ENCODE data around the gene SLC8A1. TPM values are rescaled to one million over a fixed set of nuclear protein-coding genes. Genes with fewer than 3 reads are reported as not detected.

SLC8A1 gene
- total and polyA plus RNA-seq, 2 donors, result 0.46 to 20.4 TPM

DNA sequence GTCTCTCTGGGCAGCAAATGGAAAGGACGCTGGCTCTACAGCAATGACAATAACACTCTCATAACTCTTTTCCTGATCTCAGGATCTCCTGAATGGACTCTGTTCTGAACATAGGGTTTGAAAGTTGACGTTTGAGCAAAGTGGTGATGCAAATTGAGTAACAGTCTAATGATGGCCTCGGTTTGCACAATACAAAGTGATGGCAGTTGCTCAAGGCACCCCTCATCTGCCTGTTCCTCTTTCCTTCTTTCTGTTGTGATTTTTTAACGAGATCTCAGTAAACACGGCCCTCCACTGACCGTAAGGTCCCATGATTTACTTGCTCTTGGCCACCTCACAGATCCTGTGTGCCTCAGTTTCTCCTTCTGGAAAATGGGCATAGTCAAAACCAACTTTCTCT lies 303.6 kb downstream of the SLC8A1 start:
- Histone ChIP-seq H3K4me1 (ENCODE audit: control insufficient read depth in 2 of 2, insufficient read depth in 2 of 2, low read length in 2 of 2) (peaks cover 0 to 15% of the 10 kb centered on the region in 2 donors), H3K9me3 (ENCODE audit: control insufficient read depth in 2 of 2, insufficient read depth in 1 of 2, low read length in 1 of 2) (no peaks in the 10 kb centered on the region), H3K36me3 (ENCODE audit: control insufficient read depth in 2 of 2, insufficient read depth in 2 of 2, low read length in 1 of 2) (no peaks in the 10 kb centered on the region), H3K27ac (ENCODE audit: low read depth in 1 of 2, low read length in 1 of 2) (no peak overlapping the region), H3K4me3 (ENCODE audit: low read length in 2 of 2) (no peak overlapping the region), H3K27me3 (ENCODE audit: control insufficient read depth in 2 of 2, insufficient read depth in 1 of 2, low read length in 1 of 2) (no peaks in the 10 kb centered on the region)
- DNase-seq (ENCODE audit: low read depth in 6 of 9, low spot score in 9 of 9), result no peak
- WGBS, result 94% methylated on average over 6 of the region's 6 CpGs

DNA sequence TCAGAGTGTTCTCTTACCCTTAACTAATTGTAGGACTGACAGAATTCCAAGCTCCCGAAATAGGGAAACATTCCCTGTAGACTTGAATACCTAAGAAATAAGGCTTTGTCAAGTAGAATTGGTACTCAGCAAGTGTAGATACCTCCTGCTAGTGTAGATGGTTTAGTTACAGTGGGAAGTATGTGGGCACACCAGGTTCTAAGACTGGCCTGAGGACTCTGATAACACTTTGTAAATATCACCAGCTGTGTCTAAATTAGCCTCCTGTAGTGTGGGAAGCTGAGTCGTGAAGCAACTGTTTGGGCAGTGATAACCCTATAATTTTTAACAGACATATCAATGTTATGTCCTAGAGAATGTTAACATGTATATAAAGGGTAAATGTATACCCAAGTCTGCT lies 304.5 kb downstream of the SLC8A1 start:
- no peak overlapping the region for H3K4me3 ChIP-seq (ENCODE audit: low read length in 2 of 2)
- peaks cover 0 to 15% of the 10 kb centered on the region in 2 donors for H3K4me1 ChIP-seq (ENCODE audit: control insufficient read depth in 2 of 2, insufficient read depth in 2 of 2, low read length in 2 of 2)
- no peak overlapping the region for H3K27ac ChIP-seq (ENCODE audit: low read depth in 1 of 2, low read length in 1 of 2)
- 66% methylated on average over 2 of the region's 2 CpGs for WGBS
- no peaks in the 10 kb centered on the region for H3K27me3 ChIP-seq (ENCODE audit: control insufficient read depth in 2 of 2, insufficient read depth in 1 of 2, low read length in 1 of 2)
- no peaks in the 10 kb centered on the region for H3K36me3 ChIP-seq (ENCODE audit: control insufficient read depth in 2 of 2, insufficient read depth in 2 of 2, low read length in 1 of 2)
- no peak for DNase-seq (ENCODE audit: low read depth in 6 of 9, low spot score in 9 of 9)
- no peaks in the 10 kb centered on the region for H3K9me3 ChIP-seq (ENCODE audit: control insufficient read depth in 2 of 2, insufficient read depth in 1 of 2, low read length in 1 of 2)

DNA sequence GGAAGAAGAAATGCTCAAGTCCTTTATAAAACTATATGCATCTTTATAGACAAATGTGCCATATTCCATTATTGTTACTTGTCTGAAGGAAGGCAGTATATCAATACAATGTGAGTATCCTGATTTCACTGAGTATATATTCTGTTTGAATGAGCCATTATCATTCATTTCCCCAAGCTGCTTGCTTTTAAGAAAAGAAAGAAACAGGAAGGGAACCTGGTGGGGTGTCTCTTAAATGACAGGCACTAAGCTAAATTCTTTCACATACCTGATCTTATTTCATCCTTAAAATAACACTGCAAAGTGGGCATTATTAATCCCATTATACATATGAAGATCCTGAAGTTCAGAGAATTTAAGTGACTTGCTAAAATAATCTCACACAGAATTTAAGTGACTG lies 307.9 kb downstream of the SLC8A1 start:
- DNase-seq (ENCODE audit: low read depth in 6 of 9, low spot score in 9 of 9), result no peak
- Histone ChIP-seq H3K9me3 (ENCODE audit: control insufficient read depth in 2 of 2, insufficient read depth in 1 of 2, low read length in 1 of 2) (no peaks in the 10 kb centered on the region), H3K27ac (ENCODE audit: low read depth in 1 of 2, low read length in 1 of 2) (no peak overlapping the region), H3K4me3 (ENCODE audit: low read length in 2 of 2) (no peak overlapping the region), H3K36me3 (ENCODE audit: control insufficient read depth in 2 of 2, insufficient read depth in 2 of 2, low read length in 1 of 2) (no peaks in the 10 kb centered on the region), H3K4me1 (ENCODE audit: control insufficient read depth in 2 of 2, insufficient read depth in 2 of 2, low read length in 2 of 2) (no peaks in the 10 kb centered on the region), H3K27me3 (ENCODE audit: control insufficient read depth in 2 of 2, insufficient read depth in 1 of 2, low read length in 1 of 2) (no peaks in the 10 kb centered on the region)

DNA sequence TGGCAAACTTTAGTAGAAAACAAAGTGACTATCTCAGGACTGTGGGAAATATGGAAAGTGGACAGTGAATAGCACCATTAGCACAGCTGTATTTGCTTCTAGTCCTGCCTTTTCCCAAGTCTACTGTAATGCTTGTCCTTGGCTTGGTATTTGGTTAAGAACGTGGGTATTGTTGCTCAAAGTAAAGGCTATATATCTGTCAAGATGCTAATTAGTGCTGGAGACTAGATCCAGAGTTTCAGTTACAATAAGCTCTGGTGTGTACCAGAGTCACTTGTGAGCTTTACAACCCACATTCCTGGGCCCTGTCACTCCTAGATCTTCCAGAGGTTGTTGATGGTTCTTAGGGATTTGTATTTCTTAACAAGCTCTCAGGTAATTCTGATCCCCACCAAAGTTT lies 313.6 kb downstream of the SLC8A1 start:
- H3K27ac ChIP-seq (ENCODE audit: low read depth in 1 of 2, low read length in 1 of 2), result no peak overlapping the region
- no peak for DNase-seq (ENCODE audit: low read depth in 6 of 9, low spot score in 9 of 9)
- H3K9me3 ChIP-seq (ENCODE audit: control insufficient read depth in 2 of 2, insufficient read depth in 1 of 2, low read length in 1 of 2), result no peaks in the 10 kb centered on the region
- H3K27me3 ChIP-seq (ENCODE audit: control insufficient read depth in 2 of 2, insufficient read depth in 1 of 2, low read length in 1 of 2), result no peaks in the 10 kb centered on the region
- WGBS, result 91% methylated on average over 1 of the region's 1 CpG
- H3K4me3 ChIP-seq (ENCODE audit: low read length in 2 of 2), result no peak overlapping the region
- no peaks in the 10 kb centered on the region for H3K36me3 ChIP-seq (ENCODE audit: control insufficient read depth in 2 of 2, insufficient read depth in 2 of 2, low read length in 1 of 2)
- H3K4me1 ChIP-seq (ENCODE audit: control insufficient read depth in 2 of 2, insufficient read depth in 2 of 2, low read length in 2 of 2), result no peaks in the 10 kb centered on the region

DNA sequence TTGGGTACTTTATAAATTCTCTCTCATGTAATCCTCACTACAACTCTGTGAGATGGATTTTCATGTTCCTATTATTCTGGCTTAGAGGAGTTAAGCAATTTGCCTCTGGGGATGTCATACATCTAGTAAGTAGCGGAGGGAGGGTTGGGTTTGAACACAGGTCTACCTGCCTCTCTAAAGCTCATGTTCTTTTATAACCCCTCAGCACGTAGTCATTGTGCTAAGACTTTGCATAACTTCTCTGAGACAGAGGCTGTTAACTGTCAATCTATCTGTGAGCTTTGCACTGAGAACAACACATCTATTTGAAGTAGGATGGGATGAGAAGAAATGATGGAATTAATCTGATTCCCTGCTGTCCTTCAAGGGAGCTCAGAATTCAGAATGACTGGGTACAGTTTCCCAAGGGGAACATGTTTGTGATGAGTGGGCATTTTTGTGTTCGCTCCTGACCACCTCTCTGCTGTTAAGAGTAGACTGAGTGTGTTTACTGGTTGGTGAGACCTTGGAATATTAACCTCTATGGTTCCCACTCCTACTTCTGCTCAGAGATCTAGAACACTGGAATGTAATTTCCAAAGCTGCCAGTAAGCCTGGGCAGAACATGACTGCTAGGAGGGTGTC lies 320.7 kb downstream of the SLC8A1 start:
- 86% methylated on average over 3 of the region's 3 CpGs for WGBS
- DNase-seq (ENCODE audit: low read depth in 6 of 9, low spot score in 9 of 9), result no peak
- no peaks in the 10 kb centered on the region for H3K9me3 ChIP-seq (ENCODE audit: control insufficient read depth in 2 of 2, insufficient read depth in 1 of 2, low read length in 1 of 2)
- H3K36me3 ChIP-seq (ENCODE audit: control insufficient read depth in 2 of 2, insufficient read depth in 2 of 2, low read length in 1 of 2), result no peaks in the 10 kb centered on the region
- H3K27ac ChIP-seq (ENCODE audit: low read depth in 1 of 2, low read length in 1 of 2), result no peak overlapping the region
- no peaks in the 10 kb centered on the region for H3K27me3 ChIP-seq (ENCODE audit: control insufficient read depth in 2 of 2, insufficient read depth in 1 of 2, low read length in 1 of 2)
- peaks cover 13 to 14% of the 10 kb centered on the region in 2 donors for H3K4me1 ChIP-seq (ENCODE audit: control insufficient read depth in 2 of 2, insufficient read depth in 2 of 2, low read length in 2 of 2)
- H3K4me3 ChIP-seq (ENCODE audit: low read length in 2 of 2), result no peak overlapping the region

DNA sequence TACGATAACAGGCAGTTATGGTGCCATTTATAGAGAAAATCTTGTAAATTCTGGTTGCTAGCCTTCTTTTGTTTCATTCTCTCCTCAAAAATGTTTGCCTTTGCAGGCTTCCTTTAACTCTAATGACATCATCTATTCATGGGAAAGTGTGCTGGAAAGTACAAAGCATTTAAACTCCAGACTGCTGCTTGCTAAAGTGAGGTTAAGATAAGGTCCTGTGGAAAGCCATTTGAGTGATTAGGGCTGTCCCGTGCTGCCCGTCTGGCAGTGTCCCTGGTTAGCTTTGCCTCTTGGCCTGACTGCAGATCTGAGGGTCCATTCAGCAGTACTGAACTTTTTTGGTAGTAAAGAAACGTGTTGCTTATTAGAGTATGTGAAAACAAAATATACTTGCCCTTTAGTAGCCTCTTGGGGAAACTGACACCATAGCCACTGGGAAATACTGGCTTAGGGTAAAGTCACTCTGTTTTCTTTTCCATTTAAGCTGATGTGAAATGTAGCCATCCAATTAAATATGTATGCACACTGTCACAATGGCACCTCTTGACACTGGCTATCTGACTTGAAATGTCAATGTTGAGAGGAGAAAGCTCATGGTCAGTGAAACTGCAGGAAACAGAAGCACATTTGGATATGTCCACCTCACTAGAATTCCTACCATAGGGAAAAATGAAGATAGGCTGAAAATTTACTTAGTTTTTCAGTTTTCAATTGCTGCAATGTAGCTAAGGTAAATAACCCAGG lies 321.5 kb downstream of the SLC8A1 start:
- no peak for DNase-seq (ENCODE audit: low read depth in 6 of 9, low spot score in 9 of 9)
- Histone ChIP-seq H3K36me3 (ENCODE audit: control insufficient read depth in 2 of 2, insufficient read depth in 2 of 2, low read length in 1 of 2) (no peaks in the 10 kb centered on the region), H3K9me3 (ENCODE audit: control insufficient read depth in 2 of 2, insufficient read depth in 1 of 2, low read length in 1 of 2) (no peaks in the 10 kb centered on the region), H3K4me1 (ENCODE audit: control insufficient read depth in 2 of 2, insufficient read depth in 2 of 2, low read length in 2 of 2) (peaks cover 13 to 18% of the 10 kb centered on the region in 2 donors), H3K4me3 (ENCODE audit: low read length in 2 of 2) (no peak overlapping the region), H3K27ac (ENCODE audit: low read depth in 1 of 2, low read length in 1 of 2) (no peak overlapping the region), H3K27me3 (ENCODE audit: control insufficient read depth in 2 of 2, insufficient read depth in 1 of 2, low read length in 1 of 2) (no peaks in the 10 kb centered on the region)
- WGBS, result 94% methylated on average over 4 of the region's 4 CpGs

DNA sequence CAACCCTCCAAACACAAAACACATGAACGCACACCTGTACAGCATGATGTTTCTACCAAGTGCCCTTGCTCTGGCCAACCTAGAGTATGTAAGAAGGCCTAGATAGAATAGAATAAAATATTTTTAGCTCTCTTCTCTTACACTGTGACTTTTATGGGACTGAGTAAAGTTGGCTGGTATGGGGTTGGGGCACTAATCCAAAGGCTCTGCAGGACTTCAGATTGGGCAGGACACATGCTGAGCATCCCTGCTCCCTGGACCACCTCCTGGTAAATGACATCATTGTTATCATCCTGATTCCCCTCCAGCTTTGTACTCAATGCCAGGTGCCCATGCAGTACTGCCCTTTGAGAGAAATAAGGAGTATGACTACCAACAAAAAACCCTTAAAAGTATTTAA lies 322.2 kb downstream of the SLC8A1 start:
- H3K9me3 ChIP-seq (ENCODE audit: control insufficient read depth in 2 of 2, insufficient read depth in 1 of 2, low read length in 1 of 2), result no peaks in the 10 kb centered on the region
- H3K36me3 ChIP-seq (ENCODE audit: control insufficient read depth in 2 of 2, insufficient read depth in 2 of 2, low read length in 1 of 2), result no peaks in the 10 kb centered on the region
- H3K27ac ChIP-seq (ENCODE audit: low read depth in 1 of 2, low read length in 1 of 2), result no peak overlapping the region
- H3K4me3 ChIP-seq (ENCODE audit: low read length in 2 of 2), result no peak overlapping the region
- 100% methylated on average over 1 of the region's 1 CpG for WGBS
- no peak for DNase-seq (ENCODE audit: low read depth in 6 of 9, low spot score in 9 of 9)
- no peaks in the 10 kb centered on the region for H3K27me3 ChIP-seq (ENCODE audit: control insufficient read depth in 2 of 2, insufficient read depth in 1 of 2, low read length in 1 of 2)
- H3K4me1 ChIP-seq (ENCODE audit: control insufficient read depth in 2 of 2, insufficient read depth in 2 of 2, low read length in 2 of 2), result peaks cover 13 to 21% of the 10 kb centered on the region in 2 donors

DNA sequence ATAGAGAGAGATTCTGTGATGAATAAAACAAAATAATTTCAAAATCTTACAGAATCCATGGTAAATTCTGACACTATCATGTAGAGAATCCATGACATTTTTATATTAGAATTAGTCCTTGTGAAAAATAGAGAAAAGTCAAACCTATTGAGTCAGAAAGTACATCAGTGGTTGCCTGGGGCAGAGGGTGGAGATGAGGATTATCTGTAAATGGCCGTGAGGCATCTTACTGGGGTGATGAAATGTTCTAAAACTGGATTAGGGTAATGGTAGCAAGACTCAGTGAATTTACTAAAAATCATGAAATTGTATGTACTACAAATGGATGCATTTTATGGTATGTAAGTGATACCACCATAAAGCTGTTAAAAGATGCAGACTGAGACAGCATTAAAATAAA lies 323.1 kb downstream of the SLC8A1 start:
- WGBS, result 97% methylated on average over 1 of the region's 1 CpG

DNA sequence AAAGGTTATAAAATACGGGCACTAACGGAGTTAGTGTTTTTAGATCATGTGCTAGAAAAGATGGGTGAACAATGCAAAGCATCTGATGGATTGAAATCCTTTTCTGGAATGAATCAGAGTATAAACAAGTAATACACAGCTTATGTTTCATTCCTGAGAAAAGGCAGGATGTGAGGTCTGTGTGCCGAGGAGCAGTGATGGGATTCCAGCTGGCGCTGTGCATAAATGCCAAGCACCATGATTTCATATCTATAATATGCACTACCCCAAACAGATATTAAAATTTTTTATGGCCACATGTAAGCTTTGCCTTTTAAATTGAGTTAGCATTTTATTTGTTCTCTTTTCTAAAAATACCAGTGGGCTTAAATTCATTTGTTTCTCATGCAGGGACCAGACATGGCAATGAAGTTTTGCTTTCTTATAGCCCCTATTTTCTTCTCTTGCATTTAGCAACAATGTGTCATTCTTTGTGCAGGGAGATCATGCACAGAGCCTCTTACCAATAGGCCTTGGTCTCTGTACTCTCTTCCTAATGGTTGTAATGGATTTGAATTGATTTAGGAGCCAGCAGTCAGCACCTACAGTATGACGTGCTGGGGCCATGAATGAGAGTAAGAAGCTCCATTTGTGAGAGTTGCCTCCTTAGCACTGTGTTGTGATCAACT lies 323.9 kb downstream of the SLC8A1 start:
- no peaks in the 10 kb centered on the region for H3K9me3 ChIP-seq (ENCODE audit: control insufficient read depth in 2 of 2, insufficient read depth in 1 of 2, low read length in 1 of 2)
- no peaks in the 10 kb centered on the region for H3K36me3 ChIP-seq (ENCODE audit: control insufficient read depth in 2 of 2, insufficient read depth in 2 of 2, low read length in 1 of 2)
- H3K27ac ChIP-seq (ENCODE audit: low read depth in 1 of 2, low read length in 1 of 2), result no peak overlapping the region
- no peak for DNase-seq (ENCODE audit: low read depth in 6 of 9, low spot score in 9 of 9)
- H3K4me1 ChIP-seq (ENCODE audit: control insufficient read depth in 2 of 2, insufficient read depth in 2 of 2, low read length in 2 of 2), result peaks cover 13 to 27% of the 10 kb centered on the region in 2 donors
- no peaks in the 10 kb centered on the region for H3K27me3 ChIP-seq (ENCODE audit: control insufficient read depth in 2 of 2, insufficient read depth in 1 of 2, low read length in 1 of 2)
- no peak overlapping the region for H3K4me3 ChIP-seq (ENCODE audit: low read length in 2 of 2)
- WGBS, result 98% methylated on average over 5 of the region's 5 CpGs

More for the DNA sequence above, 323.1 kb downstream of the SLC8A1 start:
- DNase-seq (ENCODE audit: low read depth in 6 of 9, low spot score in 9 of 9), result no peak
- Histone ChIP-seq H3K4me3 (ENCODE audit: low read length in 2 of 2) (no peak overlapping the region), H3K36me3 (ENCODE audit: control insufficient read depth in 2 of 2, insufficient read depth in 2 of 2, low read length in 1 of 2) (no peaks in the 10 kb centered on the region), H3K27me3 (ENCODE audit: control insufficient read depth in 2 of 2, insufficient read depth in 1 of 2, low read length in 1 of 2) (no peaks in the 10 kb centered on the region), H3K27ac (ENCODE audit: low read depth in 1 of 2, low read length in 1 of 2) (no peak overlapping the region), H3K4me1 (ENCODE audit: control insufficient read depth in 2 of 2, insufficient read depth in 2 of 2, low read length in 2 of 2) (peaks cover 13 to 25% of the 10 kb centered on the region in 2 donors), H3K9me3 (ENCODE audit: control insufficient read depth in 2 of 2, insufficient read depth in 1 of 2, low read length in 1 of 2) (no peaks in the 10 kb centered on the region)

Data from thymus (tissue), 11 donors.